ENCODE data around the gene CPA4.
"Not testable (repeated sequence)": the region's sequence is repeated elsewhere in the genome, so short reads cannot be mapped to it uniquely, and the experiment has no call there.

The CPA4 gene

GRCh38 chr7:130292682-130293257 is at the start of gene CPA4:
Gene CPA4 (plus strand): TSS chr7:130293161. CDS start chr7:130293181, 20 bp downstream.
- DNase-seq (ENCODE audit: low read depth in 2 of 2), result no peak

- not testable (repeated sequence) for DNase-seq (ENCODE audit: low read depth in 2 of 2)
These were observed 49.5 kb upstream of the CPA4 start for GRCh38 chr7:130243486-130243885.

- not testable (repeated sequence) for DNase-seq (ENCODE audit: low read depth in 2 of 2)
These were observed 46.5 kb upstream of the CPA4 start for GRCh38 chr7:130246491-130246890.

- DNase-seq (ENCODE audit: low read depth in 2 of 2), result not testable (repeated sequence)
These were observed 44.1 kb upstream of the CPA4 start for GRCh38 chr7:130248842-130249241.

GRCh38 chr7:130249626-130250025 is 43.3 kb upstream of the CPA4 start:
- not testable (repeated sequence) for DNase-seq (ENCODE audit: low read depth in 2 of 2)

GRCh38 chr7:130254555-130254954 is 38.4 kb upstream of the CPA4 start:
- DNase-seq (ENCODE audit: low read depth in 2 of 2), result no peak

- no peak for DNase-seq (ENCODE audit: low read depth in 2 of 2)
These were observed 36.3 kb upstream of the CPA4 start for GRCh38 chr7:130256704-130257103.

- DNase-seq (ENCODE audit: low read depth in 2 of 2), result no peak
These were observed 34.4 kb upstream of the CPA4 start for GRCh38 chr7:130258494-130259078.

GRCh38 chr7:130262448-130262847 is 30.5 kb upstream of the CPA4 start:
- no peak for DNase-seq (ENCODE audit: low read depth in 2 of 2)

- DNase-seq (ENCODE audit: low read depth in 2 of 2), result no peak
These were observed 29.8 kb upstream of the CPA4 start for GRCh38 chr7:130263130-130263529.

- no peak for DNase-seq (ENCODE audit: low read depth in 2 of 2)
These were observed 26.6 kb upstream of the CPA4 start, which contains the start of gene CPA2 for GRCh38 chr7:130266258-130266960. Gene CPA2 (plus strand): TSS chr7:130266863. CDS start chr7:130266882, 19 bp downstream.

- DNase-seq (ENCODE audit: low read depth in 2 of 2), result no peak
These were observed 26.0 kb upstream of the CPA4 start for GRCh38 chr7:130266961-130267321.

GRCh38 chr7:130268463-130269317 is 24.3 kb upstream of the CPA4 start:
- DNase-seq (ENCODE audit: low read depth in 2 of 2), result no peak

GRCh38 chr7:130269318-130269694 is 23.7 kb upstream of the CPA4 start:
- no peak for DNase-seq (ENCODE audit: low read depth in 2 of 2)

GRCh38 chr7:130270947-130271800 is 21.8 kb upstream of the CPA4 start:
- DNase-seq (ENCODE audit: low read depth in 2 of 2), result no peak

- no peak for DNase-seq (ENCODE audit: low read depth in 2 of 2)
These were observed 20.4 kb upstream of the CPA4 start for GRCh38 chr7:130272381-130273080.

- peak in 1 of 2 donors; percentile 3 for DNase-seq (ENCODE audit: low read depth in 2 of 2)
These were observed 19.7 kb upstream of the CPA4 start for GRCh38 chr7:130273081-130273932.

- DNase-seq (ENCODE audit: low read depth in 2 of 2), result no peak
These were observed 19.1 kb upstream of the CPA4 start for GRCh38 chr7:130273933-130274255.

GRCh38 chr7:130274296-130274695 is 18.7 kb upstream of the CPA4 start:
- no peak for DNase-seq (ENCODE audit: low read depth in 2 of 2)

All from stimulated activated CD4-positive, alpha-beta T cell treated with anti-CD3 and anti-CD28 coated beads, Interleukin-1b, Interleukin-23, amount 100 ng/mL, for 4 hours (primary cell).